HL-60/S4 (cell line): Measurements from ENCODE around the gene IFI27.

Experiments used
- in situ Hi-C: fragments of 300-500 bp; cut with MboI; formaldehyde crosslinking; loops from 2 replicates; pipeline ENCODE4 v1.14.3; 2022; ENCODE audit warnings: low sequenced_read_pairs

IFI27 gene

DNA sequence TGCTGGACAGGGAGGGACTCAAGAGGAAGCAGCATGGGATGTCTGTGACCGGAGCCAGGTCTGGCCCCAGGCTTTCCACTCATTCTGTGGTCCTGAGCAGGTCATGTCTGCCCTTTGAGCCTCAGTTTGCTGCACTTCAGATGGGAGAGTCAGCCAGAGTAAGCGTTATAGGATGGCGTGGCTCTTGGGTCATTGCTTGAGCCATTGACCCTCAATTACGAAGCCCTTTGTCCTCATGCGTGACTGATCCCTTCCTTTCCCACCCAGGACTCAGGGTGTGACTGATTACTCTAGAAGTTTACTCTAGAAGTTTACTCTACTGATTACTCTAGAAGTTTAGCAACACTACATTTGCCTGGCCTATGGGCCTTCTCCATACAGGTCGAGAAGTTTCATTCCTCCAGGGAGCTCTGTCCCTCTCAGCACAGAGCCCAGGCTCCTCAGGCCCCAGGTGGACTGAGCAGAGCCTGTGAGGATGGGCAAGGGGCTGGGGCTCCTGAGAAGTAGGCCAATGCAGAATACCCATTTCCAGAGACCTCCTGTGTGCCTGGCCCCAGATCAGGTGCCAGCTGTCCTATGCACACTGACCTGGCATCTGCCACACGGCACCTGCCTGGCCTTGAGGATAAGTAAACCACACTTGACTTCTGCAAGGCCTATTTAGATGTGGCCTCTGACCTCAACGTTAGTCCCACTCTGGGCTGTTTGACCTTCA is 7.6 kb upstream of the IFI27 start:
- in situ Hi-C loops: no loop called here

- in situ Hi-C loops: no loop called here
Observed at GRCh38 chr14:94103554-94104150, 6.9 kb upstream of the IFI27 start.

DNA sequence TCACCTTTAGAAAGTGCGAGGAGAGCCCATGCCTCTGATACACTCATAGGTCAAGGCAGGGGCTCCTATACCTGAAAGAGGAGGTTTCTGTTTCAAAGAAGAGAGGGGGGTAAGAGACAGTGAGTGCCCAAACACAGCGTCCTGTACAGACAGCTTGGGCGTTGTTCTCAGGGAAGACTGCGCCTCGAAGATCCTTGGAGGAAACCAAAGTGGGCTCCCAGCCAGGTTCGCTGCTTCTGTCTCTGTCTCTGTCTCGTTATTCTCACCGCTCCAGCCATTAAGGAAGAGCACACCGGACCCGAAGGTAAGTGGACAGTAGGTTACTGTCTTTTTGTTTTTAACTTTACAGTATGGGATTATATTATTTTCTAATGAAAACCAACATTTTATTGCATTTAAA is 5.8 kb upstream of the IFI27 start:
- in situ Hi-C loops: no loop called here

GRCh38 chr14:94109915-94110250 is 653 bp upstream of the IFI27 start:
- in situ Hi-C loops: no loop called here

DNA sequence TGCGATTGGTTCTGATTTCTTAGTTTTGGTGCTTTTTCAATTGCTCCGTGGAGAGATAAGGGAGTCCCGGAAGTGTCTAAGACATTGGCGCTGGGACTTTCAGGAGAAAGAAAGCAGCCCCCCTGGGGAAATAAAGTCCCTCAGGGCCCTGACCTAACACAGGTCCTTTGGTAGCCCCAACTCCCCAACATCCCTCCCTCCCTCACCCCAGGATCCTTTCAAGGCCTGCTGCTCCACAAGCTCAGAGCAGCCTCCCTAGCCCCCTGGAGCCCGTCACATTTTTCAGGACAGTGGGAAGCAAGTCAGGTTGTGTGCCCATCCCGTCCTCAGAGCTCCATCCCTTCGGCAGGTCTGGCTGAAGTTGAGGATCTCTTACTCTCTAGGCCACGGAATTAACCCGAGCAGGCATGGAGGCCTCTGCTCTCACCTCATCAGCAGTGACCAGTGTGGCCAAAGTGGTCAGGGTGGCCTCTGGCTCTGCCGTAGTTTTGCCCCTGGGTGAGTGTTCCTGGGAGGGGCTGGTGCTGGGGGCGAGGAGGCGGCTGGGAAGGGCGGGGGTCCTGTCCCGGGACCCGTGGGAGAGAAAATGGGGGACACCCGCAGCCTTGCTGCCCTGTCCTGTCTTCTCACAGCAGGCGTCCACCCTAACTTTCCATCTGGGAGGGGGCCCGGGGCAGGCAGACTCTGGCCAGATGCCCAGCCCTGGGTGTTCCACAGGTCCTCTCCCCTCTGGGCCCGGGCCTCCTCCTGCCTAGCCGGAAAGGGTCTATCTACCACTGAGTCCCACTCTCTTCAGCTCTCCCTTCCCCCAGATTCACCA is 950 bp downstream of the IFI27 start:
- in situ Hi-C loops: no loop called here

GRCh38 chr14:94112513-94113063 is 2.1 kb downstream of the IFI27 start:
- in situ Hi-C loops: no loop called here

DNA sequence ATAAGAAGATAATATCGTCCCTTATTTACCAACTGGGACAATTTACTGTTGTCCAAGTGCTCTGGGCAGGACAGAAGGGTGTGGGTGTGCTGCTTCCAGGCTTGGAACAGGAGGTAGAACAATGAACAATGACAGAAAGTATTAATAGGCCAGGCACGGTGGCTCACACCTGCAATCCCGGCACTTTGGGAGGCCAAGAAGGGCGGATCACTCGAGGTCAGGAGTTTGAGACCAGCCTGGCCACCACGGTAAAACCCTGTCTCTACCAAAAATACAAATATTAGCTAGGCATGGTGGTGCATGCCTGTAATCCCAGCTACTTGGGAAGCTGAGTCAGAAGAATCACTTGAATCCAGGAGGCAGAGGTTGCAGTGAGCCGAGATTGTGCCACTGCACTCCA is 2.5 kb downstream of the IFI27 start:
- in situ Hi-C loops: no loop called here

DNA sequence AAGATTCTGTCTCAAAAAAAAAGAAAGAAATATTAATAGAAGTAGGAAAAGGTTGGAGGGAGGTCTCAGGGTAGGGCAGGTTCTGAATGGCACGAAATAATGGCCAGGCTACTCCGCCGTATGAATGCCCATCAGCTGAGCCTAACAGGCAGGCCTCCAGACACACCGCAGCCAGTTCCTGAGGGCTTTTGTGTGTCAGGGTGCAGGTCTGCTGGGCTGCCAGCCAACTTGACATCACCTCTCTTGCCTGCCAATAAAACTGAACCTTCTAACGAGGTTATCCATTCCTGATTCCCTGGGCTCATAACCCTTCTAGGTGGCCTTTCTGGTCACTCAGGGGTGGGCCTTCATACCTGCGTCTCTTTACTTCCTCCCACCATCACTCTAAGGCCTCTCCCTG is 3.0 kb downstream of the IFI27 start:
- in situ Hi-C loops: no loop called here

DNA sequence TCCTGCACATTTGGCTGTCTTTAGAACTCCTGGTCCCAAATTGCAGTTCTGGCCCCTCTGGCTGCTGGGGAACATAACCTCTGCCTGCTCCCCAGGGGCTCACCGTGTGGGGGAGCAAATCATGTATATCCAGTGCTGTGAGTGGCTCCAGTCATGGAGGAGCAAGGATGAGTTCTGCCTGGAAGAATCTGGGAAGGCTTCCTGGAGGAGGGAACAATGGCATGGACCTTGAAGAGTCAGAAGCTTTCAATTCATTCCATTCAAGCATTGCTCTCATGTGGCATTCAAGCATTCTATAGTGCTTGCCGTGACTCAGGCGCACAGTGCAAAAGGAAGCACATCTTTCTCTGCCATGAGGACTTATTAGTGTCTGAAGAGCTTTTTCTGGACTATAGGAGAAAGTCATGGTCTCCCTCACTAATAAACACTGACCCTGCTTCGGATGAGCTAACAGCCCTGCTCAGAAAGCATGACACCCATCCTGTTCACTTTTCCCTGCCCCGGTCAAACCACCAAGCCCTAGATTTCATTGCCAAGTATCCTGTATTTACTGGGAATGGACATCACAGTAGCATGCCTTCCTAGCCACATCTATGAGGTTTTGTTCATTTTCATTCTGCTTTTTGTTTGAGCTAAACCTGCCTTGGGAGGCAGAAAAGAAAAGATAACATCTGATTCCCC is 3.5 kb downstream of the IFI27 start:
- in situ Hi-C loops: no loop called here

DNA sequence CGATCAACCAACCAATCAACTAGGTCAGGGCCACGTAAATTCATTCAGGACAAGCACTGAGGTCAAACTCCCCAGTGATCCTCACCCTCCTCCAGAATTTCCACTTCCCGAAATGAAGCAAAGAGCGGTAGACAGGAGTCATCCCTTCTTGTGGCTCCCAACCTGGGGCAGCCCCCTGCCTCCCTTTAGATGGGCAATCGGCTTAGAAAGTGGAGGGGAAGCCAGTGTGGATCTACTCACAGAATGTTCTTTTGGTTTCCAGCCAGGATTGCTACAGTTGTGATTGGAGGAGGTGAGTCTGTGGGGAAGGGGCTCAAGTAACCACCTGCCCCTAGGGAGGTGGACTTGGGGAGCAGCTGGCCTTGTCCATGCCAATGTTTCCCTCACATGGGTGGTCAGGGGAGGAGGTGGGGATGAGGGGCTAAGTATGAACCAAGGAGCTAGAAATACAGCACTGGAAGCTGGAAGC is 4.1 kb downstream of the IFI27 start:
- in situ Hi-C loops: no loop called here

DNA sequence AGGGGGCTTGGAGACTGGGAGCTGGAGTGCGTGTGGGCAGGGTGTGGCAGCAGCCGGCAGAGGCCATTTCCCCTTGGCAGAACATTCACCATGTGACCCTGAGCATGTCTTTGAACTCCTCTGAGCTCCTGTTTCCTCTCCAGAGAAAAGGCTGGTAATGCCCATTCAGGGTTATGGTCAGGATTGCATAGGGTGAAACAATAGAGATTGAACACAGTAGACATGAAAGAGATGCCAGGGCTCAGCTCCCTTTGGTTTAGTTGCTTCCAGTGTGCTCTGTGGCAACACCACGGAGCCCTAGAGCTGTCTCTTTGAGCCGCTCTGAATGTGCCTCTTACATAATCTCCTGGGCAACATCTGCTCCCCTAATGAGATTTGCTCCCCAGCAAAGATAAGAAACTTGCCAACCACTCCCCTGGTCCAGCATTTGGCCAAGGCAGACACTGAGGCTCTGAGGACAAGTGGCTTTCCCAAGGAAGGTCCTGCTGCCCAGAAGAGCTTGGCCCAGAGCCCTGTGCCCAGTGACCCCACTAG is 4.6 kb downstream of the IFI27 start:
- in situ Hi-C loops: no loop called here

- in situ Hi-C loops: no loop called here
Observed at GRCh38 chr14:94115631-94116030, 5.1 kb downstream of the IFI27 start.

GRCh38 chr14:94116701-94117100 is 6.2 kb downstream of the IFI27 start:
- in situ Hi-C loops: no loop called here

GRCh38 chr14:94117856-94118255 is 7.3 kb downstream of the IFI27 start:
- in situ Hi-C loops: no loop called here

DNA sequence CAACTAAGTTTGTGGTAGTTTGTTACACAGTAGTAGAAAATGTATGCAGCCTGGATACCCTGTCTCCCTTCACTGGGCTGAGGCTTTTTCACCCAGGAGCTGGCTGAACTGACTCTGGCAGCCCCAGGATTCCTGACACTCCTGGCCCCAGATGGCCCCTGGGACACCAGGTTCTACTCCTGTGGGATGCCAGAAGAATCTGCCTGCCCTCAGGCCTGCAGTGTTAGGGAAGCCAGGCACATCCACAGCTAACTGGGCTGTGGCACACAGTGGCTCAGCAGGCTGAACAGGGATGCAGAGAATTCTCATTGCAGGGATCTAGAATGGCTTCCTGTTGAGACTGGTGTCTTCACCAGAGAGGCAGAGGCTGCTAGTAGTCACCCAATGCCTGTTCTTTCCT is 8.5 kb downstream of the IFI27 start:
- in situ Hi-C loops: no loop called here

- in situ Hi-C loops: no loop called here
Observed at GRCh38 chr14:94120667-94121340, 10.3 kb downstream of the IFI27 start.

GRCh38 chr14:94121485-94121884 is 10.9 kb downstream of the IFI27 start:
- in situ Hi-C loops: no loop called here

DNA sequence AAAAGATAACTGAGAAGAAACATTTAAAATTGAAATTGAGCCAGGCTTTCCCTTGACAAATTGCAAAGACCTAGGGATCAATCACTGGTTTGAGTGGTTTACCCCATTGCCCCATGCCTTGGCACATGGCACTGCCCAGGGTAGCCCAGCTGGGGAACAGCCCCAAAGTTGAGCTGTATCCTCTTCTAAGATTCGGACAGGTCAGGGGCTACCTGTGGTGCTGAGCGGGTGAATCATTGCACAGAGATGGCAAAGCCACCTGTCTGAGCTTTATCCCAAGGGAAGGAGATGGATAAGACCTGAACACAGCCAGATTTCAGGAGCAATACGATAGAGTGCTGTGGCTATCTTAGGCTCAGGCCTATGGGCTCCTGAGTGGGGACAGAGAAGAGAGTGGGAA is 11.9 kb downstream of the IFI27 start:
- in situ Hi-C loops: no loop called here

DNA sequence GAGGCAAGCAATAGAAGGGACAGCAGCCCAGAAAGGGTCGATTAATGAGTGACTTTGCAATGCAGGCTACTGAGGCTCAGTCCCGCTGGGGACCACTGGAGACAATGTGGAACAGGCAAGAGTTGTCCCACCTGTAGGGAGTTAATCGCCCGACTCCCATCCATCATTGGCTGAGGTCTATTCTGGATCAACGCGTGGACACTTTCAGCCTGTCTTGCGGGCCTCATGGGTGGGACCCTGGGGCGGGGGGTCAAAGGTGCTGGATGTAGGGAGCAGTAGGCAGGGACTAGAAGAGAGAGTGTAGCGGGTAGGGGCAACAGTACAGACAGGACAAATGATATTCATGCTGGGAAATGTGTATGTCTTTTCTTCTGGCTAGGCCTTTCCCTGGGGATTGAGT is 12.8 kb downstream of the IFI27 start:
- in situ Hi-C loops: no loop called here

- in situ Hi-C loops: no loop called here
Observed at GRCh38 chr14:94123868-94124267, 13.3 kb downstream of the IFI27 start.
